A673 (cell line): ENCODE data around the gene SREBF1.

Experiments
- EZH2 ChIP-seq: fragments of 200-600 bp; sonication (generic); IDR thresholded peaks from 2 replicates; pipeline ENCODE4 v1.6.1; 2017; ENCODE audit warnings: borderline replicate concordance, low read depth, mild to moderate bottlenecking, mixed read lengths, antibody characterized with exemption, low read length; ENCODE audit not compliant: poor library complexity, severe bottlenecking
- TF ChIP-seq, protein P1 (sequence below): fragments of 300-800, 200-600 bp; sonication (generic); conservative IDR thresholded peaks from 2 replicates; pipeline ENCODE4 v1.5.1; 2017; ENCODE audit warnings: low read depth, mild to moderate bottlenecking, antibody characterized with exemption, low read length, moderate library complexity, mixed read lengths

DNA sequence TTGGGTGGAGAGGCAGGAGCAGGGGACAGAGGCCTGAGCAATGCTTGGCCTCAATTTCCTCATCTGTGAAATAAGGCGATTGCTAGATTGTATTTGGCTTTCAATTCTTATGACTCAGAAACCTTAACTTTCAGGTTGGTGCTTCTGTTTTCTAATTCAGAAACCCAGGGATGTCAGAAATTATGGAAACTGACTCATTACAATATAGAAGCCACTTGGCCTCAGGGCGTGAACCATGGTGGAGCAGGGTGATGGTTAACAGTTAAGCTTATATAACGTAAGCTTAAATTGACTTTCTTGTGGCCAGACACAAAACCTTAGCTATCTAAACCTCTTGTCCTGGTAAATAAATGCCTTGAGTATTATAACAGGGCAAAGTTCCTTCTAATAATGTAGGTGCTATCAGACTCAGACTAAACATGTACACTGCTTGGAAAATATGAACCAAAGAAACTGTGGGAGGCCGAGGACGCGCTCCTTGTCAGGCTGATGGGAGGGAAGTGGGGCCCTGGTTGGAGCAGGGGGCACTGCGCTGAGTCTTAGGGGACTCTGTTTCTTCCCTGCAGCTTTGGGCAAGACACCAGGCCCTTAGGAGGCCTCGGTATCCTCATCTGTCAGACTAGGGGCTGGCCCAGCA lies 17.1 kb upstream of the SREBF1 start:
- TF ChIP-seq, protein P1, sequence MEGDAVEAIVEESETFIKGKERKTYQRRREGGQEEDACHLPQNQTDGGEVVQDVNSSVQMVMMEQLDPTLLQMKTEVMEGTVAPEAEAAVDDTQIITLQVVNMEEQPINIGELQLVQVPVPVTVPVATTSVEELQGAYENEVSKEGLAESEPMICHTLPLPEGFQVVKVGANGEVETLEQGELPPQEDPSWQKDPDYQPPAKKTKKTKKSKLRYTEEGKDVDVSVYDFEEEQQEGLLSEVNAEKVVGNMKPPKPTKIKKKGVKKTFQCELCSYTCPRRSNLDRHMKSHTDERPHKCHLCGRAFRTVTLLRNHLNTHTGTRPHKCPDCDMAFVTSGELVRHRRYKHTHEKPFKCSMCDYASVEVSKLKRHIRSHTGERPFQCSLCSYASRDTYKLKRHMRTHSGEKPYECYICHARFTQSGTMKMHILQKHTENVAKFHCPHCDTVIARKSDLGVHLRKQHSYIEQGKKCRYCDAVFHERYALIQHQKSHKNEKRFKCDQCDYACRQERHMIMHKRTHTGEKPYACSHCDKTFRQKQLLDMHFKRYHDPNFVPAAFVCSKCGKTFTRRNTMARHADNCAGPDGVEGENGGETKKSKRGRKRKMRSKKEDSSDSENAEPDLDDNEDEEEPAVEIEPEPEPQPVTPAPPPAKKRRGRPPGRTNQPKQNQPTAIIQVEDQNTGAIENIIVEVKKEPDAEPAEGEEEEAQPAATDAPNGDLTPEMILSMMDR: no peak
- TF ChIP-seq EZH2: no peak
